ENCODE data around the gene CMIP.
A peak's percentile ranks its signal among the peaks of the same experiment; 100 is the strongest.
"Not testable (repeated sequence)": the region's sequence is repeated elsewhere in the genome, so short reads cannot be mapped to it uniquely, and the experiment has no call there.

The CMIP gene

DNA sequence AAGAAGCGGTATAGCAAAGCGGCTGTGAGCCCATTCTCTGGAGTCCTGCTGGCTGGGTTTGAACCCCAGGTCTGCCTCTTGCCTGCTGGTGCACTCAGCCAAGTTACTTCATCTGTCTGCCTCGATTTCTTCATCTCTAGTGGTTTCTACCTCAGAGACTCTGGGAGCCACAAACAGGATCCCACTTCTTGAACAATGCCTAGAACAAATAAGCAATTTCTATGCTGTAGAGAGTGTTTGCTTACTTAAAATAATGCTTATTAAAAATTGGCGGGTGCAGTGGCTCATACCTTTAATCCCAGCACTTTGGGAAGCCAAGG is 75.5 kb downstream of the CMIP start:
- DNase-seq, result no peak

DNA sequence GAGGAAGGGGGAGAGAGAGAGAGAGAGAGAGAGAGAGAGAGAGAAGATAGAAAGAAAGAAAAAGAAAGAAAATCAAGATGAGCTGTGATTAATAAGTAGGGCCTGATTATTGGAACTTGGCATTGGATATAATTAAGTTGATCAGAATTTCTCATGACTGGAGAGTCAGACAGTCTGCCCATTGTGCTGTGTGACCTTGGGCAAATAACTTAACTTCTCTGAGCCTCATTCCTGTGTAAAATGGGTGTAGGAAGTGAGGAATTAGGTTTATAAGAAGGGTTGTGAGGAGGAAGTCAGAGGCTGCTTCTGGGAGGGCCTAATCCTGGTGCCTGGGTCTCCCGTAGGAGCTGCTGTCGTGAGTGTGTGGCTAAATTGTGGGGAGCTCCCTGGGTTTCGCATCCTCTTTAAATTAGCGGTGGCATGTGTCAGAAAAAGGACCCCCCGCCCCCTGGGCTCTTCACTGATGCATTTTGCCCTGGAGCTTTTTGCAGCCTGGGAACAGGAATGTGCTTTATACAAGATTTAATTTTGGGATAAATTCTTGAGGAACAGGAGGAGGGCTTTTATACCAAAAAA is 76.0 kb downstream of the CMIP start:
- no peak for DNase-seq

DNA sequence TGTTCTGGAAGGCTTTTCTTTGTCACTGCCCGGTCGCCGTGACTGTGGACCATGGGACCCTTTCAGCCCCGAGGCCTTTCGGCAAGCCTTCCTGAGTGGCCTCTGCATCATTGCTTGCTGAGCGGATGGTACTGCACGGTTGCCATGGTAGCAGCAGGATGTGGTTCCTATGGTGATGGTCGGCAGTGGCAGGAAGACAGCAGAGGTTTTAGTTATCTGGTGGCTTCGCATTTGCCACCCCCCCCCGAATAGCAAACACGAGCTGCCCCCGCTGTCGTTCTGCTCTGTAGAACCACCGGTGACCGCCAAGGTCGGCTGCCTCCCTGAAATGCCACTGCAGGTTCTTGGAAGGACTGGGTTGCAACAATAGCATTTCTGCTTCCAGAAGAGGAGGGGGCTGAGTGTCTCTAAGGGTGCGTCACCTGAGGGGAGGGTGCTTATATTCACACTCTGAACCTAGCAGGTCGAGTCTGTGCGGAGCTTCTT is 76.6 kb downstream of the CMIP start:
- no peak for DNase-seq

DNA sequence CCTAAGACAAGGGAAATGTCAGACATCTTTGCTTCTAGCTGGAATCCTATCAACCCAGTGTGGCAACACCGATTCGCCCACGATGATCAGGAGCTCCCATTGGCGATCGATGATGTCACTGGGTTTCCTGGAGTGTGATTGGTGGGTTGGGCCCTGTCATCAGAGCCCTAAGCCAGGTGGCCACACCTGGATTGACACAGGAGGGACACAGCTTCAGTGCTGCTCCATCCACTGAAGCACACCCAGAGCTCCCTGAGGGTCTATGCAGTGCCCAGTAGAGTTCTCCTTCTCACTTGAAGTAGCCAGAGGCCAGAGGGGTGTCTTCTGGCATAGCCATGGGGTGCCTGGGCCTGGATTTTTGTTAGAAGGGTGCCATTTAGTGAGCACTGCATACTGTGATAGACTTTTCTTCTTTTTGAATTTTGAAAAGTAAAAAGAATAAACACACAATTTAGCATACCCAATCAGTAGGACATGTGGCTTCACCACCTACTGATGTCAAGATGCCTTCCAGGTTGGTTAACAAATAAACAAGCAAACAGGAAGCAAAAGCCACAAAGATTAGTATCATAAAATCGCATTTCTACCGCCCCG is 77.6 kb downstream of the CMIP start:
- no peak for DNase-seq

DNA sequence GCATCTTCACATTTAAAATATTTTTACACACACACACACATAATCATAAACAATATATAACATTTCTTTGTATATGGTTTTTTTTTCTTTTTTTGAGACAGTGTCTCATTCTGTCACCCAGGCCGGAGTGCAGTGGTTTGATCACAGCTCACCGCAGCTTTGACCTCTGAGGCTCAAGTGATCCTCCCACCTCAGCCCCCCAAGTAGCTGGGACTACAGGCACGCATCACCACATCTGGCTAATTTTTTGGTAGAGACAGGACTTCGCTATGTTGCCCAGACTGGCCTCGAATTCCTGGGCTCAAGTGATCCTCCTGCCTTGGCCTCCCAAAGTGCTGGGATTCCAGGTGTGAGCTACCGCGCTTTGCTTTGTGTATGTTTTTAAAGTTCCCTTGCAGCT is 78.2 kb downstream of the CMIP start:
- not testable (repeated sequence) for DNase-seq

DNA sequence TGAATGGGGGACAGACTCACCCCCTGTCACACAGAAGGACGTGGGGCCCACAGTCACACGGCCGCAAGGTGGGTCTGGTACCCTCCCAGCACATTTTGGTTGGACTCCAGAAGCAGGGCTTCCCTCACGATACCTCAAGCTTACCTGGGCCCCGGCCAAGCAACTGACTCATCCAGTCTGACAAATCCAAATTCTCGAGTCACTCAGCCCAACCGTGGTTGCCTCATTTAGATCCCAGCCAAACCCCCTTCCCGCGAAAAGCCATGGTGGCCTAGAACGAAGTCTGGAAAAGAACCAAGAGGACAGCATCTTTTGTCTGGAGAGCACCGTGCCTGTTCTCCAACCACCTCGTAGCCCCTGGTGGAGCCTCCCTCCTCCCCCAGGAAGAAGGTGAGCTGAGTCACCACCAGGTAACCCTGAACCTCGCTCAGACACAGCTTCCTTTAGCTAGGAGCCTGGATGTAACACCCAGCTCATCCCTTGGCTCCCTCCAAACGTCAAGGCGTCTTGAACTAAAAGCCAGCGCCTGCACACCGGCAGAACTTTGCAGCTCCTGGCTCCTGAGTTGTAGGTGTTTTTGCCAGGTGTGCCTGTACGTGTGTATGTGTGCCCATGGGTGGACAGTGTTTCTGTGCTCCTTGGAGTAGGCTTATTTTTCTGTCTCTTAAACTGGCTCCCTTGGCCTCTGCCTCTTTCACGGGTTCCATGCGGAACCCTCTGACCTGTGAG is 78.9 kb downstream of the CMIP start:
- DNase-seq, result no peak

DNA sequence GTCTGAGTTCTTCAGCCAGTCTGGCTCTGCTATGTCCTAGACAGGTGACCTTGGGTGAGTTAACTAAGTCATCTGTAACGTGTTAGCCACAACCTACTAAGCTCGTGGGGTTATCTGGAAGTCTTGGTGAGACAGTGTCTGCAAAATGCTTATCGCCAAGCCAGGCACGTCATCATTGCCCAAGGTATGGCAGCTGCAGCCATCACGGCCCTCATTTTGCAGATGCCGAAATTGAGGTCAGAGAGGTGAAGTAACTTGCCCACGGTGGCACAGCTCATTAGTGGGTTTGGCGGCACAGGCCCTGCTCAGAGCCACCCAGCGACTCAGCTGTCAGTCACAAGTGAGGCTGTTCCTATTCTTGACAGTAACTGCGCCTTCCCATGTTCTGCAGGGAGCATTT is 79.8 kb downstream of the CMIP start:
- no peak for DNase-seq

DNA sequence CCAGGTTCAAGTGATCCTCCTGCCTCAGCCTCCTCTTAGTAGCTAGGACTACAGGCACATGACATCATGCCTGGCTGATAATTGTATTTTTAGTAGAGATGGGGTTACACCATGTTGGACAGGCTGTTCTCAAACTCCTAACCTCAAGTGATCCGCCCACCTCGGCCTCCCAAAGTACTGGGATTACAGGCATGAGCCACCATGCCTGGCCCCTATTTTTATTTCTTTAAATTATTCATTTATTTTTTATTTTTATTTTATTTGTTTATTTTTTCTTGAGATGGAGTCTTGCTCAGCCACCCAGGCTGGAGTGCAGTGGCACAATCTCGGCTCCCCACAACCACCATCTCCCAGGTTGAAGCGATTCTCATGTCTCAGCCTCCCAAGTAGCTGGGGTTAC is 80.3 kb downstream of the CMIP start:
- DNase-seq, result not testable (repeated sequence)

DNA sequence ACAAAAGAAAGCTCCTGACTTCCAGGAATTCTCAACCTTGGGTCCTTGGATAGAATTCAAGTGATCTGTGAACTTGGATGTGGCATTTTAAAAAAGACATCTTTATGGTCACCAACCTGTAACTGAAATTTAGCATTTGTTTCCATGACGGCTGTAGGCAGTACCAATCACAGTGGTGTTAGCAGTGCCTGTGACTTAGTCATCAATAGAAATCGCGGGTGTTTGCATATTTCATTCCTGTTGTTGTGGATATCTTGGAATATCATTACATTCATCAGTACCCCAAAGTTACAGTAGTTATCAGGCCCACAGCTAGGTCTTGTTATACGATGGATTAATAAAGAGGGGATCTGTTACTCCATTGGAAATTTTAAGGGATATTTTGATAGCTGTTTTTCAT is 81.6 kb downstream of the CMIP start:
- DNase-seq, result no peak

DNA sequence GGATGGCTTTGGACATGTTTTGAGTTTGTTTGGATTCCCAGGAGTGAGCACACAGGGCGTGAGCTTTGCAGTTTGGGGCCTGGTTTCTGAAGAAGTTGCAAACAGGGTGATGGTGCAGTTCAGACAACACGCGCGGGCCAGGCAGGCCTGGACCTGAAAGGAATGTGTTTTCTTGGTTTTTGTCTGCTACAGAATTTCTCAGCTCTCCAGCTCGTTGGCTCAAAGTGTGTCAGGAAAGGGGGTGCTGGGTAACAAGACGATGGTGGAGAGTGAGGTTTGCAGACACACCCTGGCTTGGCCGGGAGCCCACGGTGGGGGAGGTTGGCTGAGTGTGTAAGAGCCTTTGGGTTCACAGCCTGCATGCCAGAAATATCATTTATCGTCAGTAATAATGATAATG is 82.3 kb downstream of the CMIP start:
- DNase-seq, result peak; percentile 59

DNA sequence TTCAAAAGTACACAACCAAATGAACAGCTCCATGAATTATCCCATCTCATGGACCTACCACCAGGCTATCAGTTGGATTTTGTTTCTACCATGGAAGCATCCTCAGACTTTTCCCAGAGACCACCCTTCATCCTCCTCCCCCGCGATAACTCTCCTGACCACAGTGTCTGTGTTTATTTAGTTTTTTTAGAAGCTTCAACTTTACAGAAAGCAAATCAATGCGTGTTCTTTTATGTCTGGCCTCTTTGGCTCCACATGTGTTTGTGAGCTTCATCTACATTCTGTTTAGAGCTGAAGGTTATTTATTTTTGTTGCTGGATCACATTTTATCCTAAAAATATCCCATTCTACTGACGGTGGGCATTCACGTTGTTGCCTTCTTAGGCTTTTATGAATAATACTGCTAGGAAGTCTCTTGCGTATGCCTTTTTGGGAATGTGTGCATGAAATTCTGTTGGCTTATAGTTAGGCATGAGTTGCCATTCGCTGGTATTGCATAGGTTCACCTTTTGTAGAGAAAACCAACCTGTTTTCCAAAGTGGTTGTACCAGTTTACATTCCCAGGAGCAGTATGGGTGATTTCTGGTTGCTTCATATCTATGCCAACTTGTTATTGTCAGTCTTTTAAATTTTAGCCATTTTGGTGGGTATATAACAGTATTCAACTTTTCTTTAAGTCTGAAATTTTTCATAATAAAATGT is 83.0 kb downstream of the CMIP start:
- DNase-seq, result no peak

DNA sequence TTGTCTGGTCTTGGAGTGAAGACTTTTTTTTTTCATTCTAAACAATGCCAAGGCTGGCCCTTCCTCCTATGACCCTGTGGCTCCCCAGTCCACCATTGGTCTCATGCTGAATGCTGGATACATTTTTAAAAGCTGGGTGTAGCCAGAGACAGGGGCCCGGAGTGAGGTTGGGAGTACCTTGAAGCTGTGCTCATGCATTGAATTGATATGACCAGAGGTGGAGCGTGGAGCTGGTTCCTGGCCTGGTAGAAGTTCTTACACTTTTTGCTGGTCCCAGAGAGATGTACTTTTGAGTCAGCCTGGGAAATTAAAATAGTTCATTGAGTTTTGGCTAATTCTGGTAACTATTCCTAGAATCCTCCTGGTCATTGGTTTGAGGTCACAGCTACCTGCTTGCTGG is 83.6 kb downstream of the CMIP start:
- no peak for DNase-seq

DNA sequence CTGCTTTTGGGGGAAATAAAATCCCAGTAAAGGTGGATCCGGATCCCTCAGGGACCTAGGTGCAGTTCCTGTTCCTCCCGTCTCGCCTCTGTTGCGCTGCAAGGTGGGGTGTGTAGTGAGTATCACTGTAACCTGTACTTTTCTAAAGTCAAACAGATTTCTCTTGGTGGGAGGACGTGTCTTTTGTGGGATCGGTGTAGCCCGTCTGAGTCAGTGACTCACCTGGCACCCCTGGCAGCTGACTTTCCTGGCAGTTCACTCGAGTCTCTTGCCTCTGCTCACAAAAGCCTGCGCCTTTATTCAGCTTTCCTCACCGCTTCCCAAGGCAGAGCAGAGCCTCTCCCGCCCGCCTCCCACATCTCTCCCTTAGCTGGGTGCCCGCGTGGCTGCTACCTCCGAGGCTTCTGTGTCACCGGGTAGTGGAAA is 85.7 kb downstream of the CMIP start:
- no peak for DNase-seq

DNA sequence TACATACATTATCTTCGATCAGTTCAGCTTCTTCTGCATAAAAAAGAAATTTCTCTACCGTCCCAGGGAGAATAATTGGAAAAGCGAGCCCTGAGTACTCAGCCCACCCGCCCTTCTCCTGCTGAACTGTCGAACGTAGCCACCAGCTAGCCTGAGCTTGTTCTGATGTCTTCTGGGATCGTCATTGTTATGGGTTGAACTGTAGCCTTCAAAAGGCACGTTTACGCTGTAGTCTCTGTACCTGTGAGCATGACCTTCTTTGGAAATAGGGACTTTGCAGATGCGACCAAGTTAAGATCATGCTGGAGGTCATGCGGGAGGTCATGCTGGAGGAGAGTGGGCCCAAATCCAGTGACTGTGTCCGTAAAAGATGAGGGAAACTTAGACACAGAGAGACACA is 86.2 kb downstream of the CMIP start:
- DNase-seq, result no peak

DNA sequence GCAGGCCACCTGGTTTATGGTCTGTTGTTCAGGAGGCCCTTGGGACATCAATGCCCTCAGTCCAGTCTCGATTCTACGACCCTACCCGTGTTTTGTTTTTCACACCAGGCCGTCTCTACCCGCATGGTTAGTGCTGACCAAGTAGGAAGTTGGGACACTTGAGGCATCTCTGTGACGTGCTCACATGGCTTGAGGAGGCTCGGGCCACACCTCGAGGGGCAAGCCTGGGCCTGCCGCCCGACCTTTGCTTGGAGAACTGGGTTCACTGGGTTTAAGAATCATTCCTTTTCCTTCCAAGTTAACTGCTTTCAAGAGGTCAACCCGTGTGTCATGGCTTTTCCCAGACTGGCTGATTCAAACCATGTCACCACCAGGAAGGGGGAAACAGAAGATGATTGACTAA is 86.8 kb downstream of the CMIP start:
- DNase-seq, result no peak

DNA sequence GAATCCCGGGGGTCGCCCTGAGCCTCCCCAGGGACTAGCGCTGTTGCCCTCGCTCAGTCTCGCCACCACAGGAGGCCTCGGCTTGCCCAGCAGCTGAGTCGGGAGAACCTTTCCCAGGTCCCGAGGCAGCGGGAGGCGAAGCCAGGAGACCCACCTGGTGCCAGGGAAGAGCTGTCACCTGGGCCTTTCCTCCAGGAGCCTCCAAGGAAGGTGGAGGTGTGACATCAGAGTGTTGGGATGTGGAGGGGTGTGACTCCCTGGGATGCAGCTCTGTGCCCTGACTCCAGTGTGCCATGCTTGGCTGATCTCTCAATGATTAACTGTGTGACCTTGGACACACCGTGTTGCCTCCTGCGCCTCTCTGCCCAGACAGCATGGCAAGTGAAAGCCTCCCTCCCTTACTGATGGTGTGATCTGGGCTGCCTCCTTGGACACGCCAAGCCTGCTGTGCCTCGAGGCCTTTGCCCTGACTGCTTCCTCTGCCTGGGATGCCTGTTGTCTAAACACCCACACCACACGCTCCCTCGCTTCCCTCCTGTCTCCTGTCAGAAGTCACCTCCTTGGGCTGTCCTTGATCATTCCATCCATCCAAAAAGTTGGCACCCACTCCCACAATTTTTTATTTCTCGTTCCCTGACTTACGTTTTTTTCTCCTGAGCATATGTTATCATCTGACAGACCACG is 88.0 kb downstream of the CMIP start:
- DNase-seq, result no peak

DNA sequence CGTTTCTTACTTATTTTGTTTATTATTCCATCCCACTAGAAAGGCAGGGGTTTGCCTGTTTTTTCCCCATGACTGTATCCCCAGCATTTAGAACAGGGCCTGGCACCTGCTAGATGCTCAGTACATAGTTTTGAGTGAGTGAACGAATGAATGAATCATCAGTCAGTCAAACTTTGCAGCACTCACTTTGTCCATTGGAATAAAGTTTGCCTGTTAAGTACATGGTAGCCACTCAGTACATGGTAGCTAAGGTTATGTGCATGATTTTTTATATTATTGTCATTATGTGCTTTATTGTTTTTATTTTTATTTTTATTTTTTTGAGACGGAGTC is 88.5 kb downstream of the CMIP start:
- DNase-seq, result no peak

DNA sequence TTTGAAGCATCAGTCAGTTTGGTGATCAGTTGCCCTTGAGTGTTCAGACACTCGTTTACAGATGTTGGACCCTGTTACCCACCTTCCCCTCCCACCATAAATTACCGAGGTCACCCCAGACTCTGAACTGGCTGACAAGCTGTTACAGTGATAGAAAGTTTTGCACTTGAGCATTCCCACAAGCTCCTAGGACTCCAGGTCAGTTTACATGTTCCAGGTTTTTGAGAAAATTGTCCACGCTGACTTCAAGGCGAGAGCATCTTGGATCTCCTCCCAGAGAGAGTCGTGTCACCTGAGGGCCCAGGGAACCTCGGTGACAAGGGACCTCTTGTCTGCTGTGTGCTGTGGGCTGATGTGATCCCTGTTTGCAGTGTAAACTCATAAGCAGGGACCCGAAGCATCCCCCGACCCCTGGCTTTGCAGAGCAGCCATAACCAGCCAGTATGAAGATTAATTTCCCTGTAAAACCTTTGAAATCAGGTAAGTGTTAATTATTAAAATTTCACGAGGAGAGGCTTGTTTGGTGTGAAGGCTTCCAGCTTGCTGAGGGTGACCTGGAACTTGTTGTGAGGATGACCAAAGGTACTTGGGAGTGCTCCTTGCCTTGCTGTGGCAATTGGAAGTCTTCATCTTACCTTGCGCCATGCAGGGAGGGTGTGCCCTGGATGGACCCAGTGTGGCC is 91.2 kb downstream of the CMIP start:
- DNase-seq, result no peak

DNA sequence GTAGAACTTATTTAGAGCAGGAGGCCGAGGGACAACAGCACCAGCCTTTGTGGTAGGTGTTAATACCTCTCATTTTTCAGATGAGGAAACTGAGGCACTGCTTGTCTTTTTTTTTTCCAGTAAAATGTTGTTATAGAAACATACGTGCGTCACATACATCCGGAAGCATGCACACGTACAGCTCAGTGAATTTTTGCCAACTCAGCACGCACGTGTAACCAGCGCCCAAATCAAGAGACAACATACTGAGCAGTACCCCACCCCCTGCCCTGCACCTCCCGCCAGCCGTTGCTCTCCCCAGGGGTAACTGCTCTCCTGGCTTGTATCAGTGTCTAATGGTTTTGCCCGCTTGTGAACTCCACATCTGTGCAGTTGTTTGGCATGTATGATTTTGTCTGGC is 92.0 kb downstream of the CMIP start:
- DNase-seq, result no peak

DNA sequence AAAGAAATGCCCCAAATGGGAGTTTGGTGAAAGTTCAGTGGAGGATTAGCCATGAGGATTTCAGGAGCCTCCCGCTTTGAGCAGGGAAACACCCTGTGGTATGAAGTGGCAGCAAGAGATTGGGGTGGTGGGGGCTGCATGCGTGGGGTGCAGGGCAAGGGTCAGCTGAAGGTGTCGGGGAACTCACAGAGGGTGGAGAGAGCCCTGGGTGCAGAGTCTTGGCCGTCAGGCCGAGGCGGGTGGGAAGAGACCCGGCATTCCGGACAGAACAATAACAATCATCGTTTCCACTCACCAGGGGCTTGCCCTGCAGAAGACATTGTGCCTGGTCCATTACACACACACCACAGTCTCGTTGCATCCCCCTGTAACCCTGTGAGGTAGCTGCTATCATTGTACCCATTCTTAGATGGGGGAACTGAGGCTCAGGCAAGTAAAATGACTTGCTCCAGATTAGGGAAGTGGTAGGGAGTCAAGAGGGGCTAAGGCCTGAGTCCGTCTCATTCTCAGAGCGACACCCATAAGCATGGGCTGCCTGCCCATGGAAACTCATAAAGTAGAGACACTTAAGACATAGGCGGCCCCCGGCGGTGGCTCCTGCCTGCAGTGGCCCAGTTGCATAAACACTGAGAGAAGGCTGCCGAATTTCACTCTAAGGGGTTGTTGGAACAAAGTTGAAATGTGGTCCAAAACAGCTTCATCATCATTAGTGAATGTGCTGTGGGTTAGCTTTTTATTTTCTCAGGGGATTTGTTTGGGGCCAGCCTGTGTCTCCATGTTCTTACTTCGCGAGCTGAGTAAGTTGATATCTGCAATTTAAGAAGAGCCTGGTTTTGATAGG is 93.3 kb downstream of the CMIP start:
- DNase-seq, result no peak

DNA sequence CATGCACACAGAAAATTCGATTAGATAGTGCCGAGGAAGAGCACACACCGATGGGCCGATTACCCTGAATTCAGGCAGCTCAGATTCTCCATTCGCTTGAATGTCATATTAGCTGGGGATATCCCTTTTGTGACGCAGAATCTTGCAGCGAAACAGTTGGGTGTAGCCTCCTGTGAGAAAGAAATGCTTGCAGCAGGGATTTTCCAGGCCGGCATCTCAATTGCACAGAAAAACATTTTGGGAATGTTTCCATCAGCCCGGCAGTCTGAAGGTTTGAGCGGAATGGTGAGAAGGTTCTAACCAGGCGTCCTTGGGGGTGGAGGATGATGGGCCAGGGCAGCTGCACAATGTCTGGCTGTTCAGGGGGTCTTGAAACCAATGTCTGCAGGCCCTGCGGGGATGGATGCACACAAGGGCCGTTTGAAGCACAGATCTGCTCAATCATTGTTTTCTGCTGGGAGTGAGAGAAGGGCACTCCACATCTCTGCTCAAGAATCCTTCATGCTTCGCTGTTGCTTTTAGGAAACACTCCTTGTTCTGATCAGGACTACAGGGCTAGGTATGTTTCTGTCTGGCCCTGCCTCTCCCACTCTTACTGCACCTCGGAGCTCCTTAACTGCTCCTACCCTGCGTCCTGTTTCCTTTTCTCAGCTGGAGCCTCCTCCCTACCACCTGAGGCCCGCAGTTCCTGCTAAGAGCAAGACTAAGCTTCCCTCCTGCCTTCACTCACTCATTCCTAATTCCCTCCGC is 94.6 kb downstream of the CMIP start:
- no peak for DNase-seq

Measured in femur (tissue), 1 donor.